Breast epithelium (tissue), 4 donors: ENCODE data around the gene MFSD11. TPM values are rescaled to one million over a fixed set of nuclear protein-coding genes. Genes with fewer than 3 reads are reported as not detected.
"Not testable (repeated sequence)": the region's sequence is repeated elsewhere in the genome, so short reads cannot be mapped to it uniquely, and the experiment has no call there.

ENCODE experiments used
- DNase-seq, 2 donors: peaks; one replicate each; pipeline ENCODE4 v3.0.0-alpha.2; 2019; ENCODE audit warnings: low spot score in 2 of 2
- H3K27ac ChIP-seq, 2 donors: fragments of 200-600 bp; sonication (generic) in 1 of 2; one replicate each; pipeline ENCODE4 v1.5.1; 2016 to 2019; ENCODE audit warnings: mild to moderate bottlenecking in 1 of 2
- H3K27me3 ChIP-seq, 2 donors: fragments of 200-600 bp; sonication (generic) in 1 of 2; one replicate each; pipeline versions ENCODE4 v1.5.1 to v1.6.0; 2017 to 2019; ENCODE audit warnings: control low read depth in 1 of 2, mild to moderate bottlenecking in 1 of 2
- H3K36me3 ChIP-seq: fragments of 200-600 bp; one replicate; pipeline ENCODE4 v1.5.1; 2019
- H3K4me1 ChIP-seq, 2 donors: fragments of 200-600 bp; sonication (generic); one replicate each; pipeline ENCODE4 v1.5.1; 2016 to 2019; ENCODE audit warnings: control low read depth in 1 of 2
- H3K4me3 ChIP-seq, 3 donors: fragments of 200-600 bp; sonication (generic); 1 replicate in 2 of 3; 2 replicates in 1 of 3; pipeline ENCODE4 v1.5.1; 2016 to 2019; ENCODE audit warnings: mild to moderate bottlenecking in 3 of 3, moderate library complexity in 2 of 3
- H3K9me3 ChIP-seq, 2 donors: fragments of 200-600 bp; sonication (generic) in 1 of 2; one replicate each; pipeline ENCODE4 v1.5.1; 2016 to 2019; ENCODE audit warnings: control low read depth in 1 of 2
- POLR2A ChIP-seq: fragments of 450-650 bp; IDR thresholded peaks from one replicate; pipeline ENCODE4 v1.6.1; 2016; ENCODE audit warnings: antibody characterized with exemption, mild to moderate bottlenecking, moderate library complexity
- POLR2AphosphoS5 ChIP-seq, 3 donors: sonication (generic); formaldehyde crosslinking; IDR thresholded peaks; one replicate each; pipeline ENCODE4 v1.6.1; 2017; ENCODE audit warnings: antibody characterized with exemption in 3 of 3
- intact Hi-C: fragments of 100-400 bp; cut with DNase I; formaldehyde crosslinking; loops from one replicate; pipeline ENCODE4 v1.15.1; 2023; ENCODE audit warnings: low total_unique reads
- total RNA-seq, 3 donors: library from RNA; depleted of rRNA; stranded (reverse); fragments of >200 nt; gene quantifications; one replicate each; pipeline ENCODE4 v1.1.0, GENCODE V29; 2016
- TF ChIP-seq, protein P1 (sequence below), 3 donors: fragments of 450-650 bp; IDR thresholded peaks; one replicate each; pipeline ENCODE4 v1.5.1; 2016 to 2017; ENCODE audit warnings: antibody characterized with exemption in 3 of 3, mild to moderate bottlenecking in 3 of 3, moderate library complexity in 3 of 3

MFSD11 gene
- total RNA-seq, 3 donors from 2014 or later = 20.6 to 42.6 (median 23.6) TPM

DNA sequence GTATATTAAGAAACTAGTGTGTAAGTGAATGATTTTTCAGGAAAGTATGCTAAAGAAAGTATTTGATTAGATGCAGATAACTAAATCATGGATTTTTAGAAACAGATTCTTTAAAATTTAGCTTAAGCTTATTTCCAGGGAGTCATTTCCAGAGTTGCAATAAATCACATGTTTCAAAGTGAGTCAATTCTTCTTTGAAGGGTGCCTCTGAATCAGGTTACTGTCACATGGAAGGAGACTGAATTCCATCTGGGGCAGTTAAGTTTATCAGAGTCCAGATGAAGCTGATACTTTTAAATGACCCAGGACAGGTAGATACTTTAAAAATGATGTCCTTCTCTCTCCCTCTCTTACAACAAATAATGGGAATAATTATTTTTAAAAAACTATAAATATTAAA is 5.0 kb downstream of the MFSD11 start:
- no peak overlapping the region for H3K4me3 ChIP-seq
- no peak overlapping the region for H3K27ac ChIP-seq
- H3K27me3 ChIP-seq = no peaks in the 10 kb centered on the region
- peaks cover 0 to 7% of the 10 kb centered on the region in 2 donors for H3K4me1 ChIP-seq
- TF ChIP-seq POLR2A (no peak), POLR2AphosphoS5 (IDR thresholded peaks at IDR 0.05) (no peak)
- TF ChIP-seq, protein P1, sequence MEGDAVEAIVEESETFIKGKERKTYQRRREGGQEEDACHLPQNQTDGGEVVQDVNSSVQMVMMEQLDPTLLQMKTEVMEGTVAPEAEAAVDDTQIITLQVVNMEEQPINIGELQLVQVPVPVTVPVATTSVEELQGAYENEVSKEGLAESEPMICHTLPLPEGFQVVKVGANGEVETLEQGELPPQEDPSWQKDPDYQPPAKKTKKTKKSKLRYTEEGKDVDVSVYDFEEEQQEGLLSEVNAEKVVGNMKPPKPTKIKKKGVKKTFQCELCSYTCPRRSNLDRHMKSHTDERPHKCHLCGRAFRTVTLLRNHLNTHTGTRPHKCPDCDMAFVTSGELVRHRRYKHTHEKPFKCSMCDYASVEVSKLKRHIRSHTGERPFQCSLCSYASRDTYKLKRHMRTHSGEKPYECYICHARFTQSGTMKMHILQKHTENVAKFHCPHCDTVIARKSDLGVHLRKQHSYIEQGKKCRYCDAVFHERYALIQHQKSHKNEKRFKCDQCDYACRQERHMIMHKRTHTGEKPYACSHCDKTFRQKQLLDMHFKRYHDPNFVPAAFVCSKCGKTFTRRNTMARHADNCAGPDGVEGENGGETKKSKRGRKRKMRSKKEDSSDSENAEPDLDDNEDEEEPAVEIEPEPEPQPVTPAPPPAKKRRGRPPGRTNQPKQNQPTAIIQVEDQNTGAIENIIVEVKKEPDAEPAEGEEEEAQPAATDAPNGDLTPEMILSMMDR (IDR thresholded peaks at IDR 0.05) = no peak
- intact Hi-C loops = no loop called here
- DNase-seq = no peak
- H3K36me3 ChIP-seq = no peaks in the 10 kb centered on the region
- H3K9me3 ChIP-seq = no peaks in the 10 kb centered on the region

DNA sequence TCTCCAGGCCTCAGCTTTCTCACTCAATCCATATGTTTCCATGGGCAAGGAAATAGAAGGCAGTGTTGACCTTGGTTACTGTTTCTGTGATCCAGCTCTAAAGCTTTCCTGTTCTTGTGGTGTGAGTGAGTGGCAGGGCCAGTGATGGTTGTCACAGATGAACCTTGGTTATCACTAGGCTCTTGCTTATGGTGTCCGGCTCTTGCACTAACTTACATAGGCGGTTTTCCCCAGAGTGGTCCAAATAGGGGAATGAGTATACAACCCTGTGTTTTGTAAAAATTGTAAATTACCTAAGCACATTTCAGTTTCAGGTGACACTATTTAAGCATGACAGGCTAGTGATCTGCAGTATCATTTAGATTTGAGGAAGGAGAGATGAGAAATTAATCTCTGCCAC is 6.8 kb downstream of the MFSD11 start:
- H3K27ac ChIP-seq = no peak overlapping the region
- no peaks in the 10 kb centered on the region for H3K36me3 ChIP-seq

DNA sequence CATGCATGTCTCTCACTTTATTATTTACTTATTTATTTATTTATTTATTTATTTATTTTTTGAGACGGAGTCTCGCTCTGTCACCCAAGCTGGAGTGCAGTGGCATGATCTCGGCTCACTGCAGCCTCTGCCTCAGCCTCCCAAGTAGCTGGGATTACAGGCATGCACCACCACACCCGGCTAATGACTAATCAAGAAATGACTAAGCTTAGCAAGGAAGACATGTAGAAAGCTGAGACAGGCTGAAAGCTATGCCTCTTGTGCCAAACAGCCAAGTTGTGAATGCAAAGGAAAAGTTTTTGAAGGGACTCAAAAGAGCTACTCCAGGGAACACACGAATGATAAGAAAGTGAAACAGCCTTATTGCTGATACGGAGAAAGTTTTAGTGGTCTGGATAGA is 7.9 kb downstream of the MFSD11 start:
- DNase-seq, H3K36me3 ChIP-seq, H3K4me1 ChIP-seq: not testable (repeated sequence)

More for the DNA sequence above, 6.8 kb downstream of the MFSD11 start:
- Histone ChIP-seq H3K9me3 (no peaks in the 10 kb centered on the region), H3K4me3 (no peak overlapping the region), H3K27me3 (no peaks in the 10 kb centered on the region), H3K4me1 (no peaks in the 10 kb centered on the region)
- TF ChIP-seq POLR2A = no peak
- TF ChIP-seq, protein P1 (IDR thresholded peaks at IDR 0.05) = no peak
- TF ChIP-seq POLR2AphosphoS5 (IDR thresholded peaks at IDR 0.05) = no peak
- intact Hi-C loops = no loop called here
- DNase-seq = no peak

DNA sequence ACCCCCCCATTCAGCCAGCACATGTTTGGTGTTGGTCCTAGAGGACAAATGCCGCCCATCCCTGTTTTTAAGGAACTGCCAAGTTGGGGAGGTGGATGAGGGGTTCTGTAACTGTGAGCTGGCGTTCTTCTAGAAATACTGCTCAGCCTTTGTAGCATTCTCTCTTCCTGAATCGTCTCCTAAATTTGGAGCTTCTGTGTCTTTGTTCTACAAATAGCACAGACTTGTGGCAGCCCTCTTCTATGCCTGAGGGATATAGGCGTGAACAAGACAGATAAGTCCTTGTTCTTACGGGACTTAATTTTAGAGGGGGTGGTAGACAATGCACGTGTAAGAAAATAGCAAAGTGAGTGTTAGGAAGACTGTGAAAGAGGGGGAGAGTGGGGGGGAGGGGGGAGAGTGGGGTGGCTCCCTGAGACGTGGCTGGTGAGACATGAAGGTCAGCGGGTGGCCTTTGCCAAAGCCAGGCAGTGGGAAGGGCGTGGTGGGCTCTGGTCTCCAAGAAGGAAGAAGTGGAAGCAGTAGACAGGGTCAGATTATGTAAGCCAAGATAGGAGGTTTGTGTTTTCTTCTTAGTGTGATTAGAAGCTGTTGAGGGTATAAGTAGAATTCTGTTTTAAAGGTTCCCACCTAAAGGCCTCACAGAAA is 9.9 kb downstream of the MFSD11 start:
- H3K4me1 ChIP-seq = no peaks in the 10 kb centered on the region
- no peaks in the 10 kb centered on the region for H3K27me3 ChIP-seq
- peak overlapping the region in 1 of 2 donors; percentile 60 for H3K27ac ChIP-seq
- no peak overlapping the region for H3K4me3 ChIP-seq
- TF ChIP-seq POLR2A (no peak), POLR2AphosphoS5 (IDR thresholded peaks at IDR 0.05) (no peak)
- TF ChIP-seq, protein P1 (IDR thresholded peaks at IDR 0.05) = no peak
- H3K9me3 ChIP-seq = no peaks in the 10 kb centered on the region
- intact Hi-C loops = no loop called here
- no peaks in the 10 kb centered on the region for H3K36me3 ChIP-seq
- no peak for DNase-seq

More for the DNA sequence above, 7.9 kb downstream of the MFSD11 start:
- H3K9me3 ChIP-seq, H3K27ac ChIP-seq, H3K27me3 ChIP-seq, intact Hi-C loops, H3K4me3 ChIP-seq: not testable (repeated sequence)

DNA sequence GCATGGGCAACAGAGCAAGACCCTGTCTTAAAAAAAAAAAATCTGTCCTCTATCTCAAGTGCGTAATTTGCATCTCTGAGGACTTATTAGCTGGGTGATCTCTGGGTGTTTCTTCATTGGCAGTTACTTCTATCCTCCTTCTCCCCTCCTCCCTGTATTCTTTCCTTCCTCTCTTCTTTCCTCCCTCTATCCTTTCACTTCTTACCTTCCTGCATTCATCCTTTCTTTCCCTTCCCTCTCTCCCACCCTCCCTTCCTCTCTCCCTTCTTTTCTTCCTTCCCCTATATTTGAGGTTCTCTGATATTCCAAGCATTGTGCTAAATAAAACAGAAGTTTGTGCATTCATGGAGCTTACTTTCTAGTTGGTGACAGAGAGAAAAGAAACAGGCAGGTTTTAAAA is 10.7 kb downstream of the MFSD11 start:
- TF ChIP-seq POLR2A (no peak), POLR2AphosphoS5 (IDR thresholded peaks at IDR 0.05) (no peak)
- TF ChIP-seq, protein P1 (IDR thresholded peaks at IDR 0.05) = no peak
- no peaks in the 10 kb centered on the region for H3K36me3 ChIP-seq
- H3K27me3 ChIP-seq = no peaks in the 10 kb centered on the region
- H3K4me3 ChIP-seq = no peak overlapping the region
- H3K27ac ChIP-seq = no peak overlapping the region
- no peak for DNase-seq
- intact Hi-C loops = no loop called here
- no peaks in the 10 kb centered on the region for H3K4me1 ChIP-seq
- no peaks in the 10 kb centered on the region for H3K9me3 ChIP-seq
